GM23338 (cell line): ENCODE results near the gene RTP5. TPM values are rescaled to one million over a fixed set of nuclear protein-coding genes. Genes with fewer than 3 reads are reported as not detected.

Source experiments
- ATAC-seq: fragments of 200-7000 bp; cut with Tn5 transposase; 3 replicates; pipeline ENCODE4 v1.9.1; 2020
- DNase-seq: peaks from one replicate; pipeline ENCODE4 v3.0.0-alpha.2; 2015; ENCODE audit warnings: low spot score
- H2AFZ ChIP-seq: fragments of 200-600 bp; sonication (generic); 2 replicates; pipeline ENCODE4 v1.8.0; 2016; ENCODE audit warnings: antibody characterized with exemption, mild to moderate bottlenecking, moderate library complexity
- H3F3A ChIP-seq: fragments of 200-600 bp; sonication (generic); replicated peaks from 2 replicates; pipeline ENCODE4 v1.8.0; 2017; ENCODE audit warnings: antibody characterized with exemption, mixed run types, low read depth
- H3K27ac ChIP-seq: fragments of 200-600 bp; sonication (generic); 2 replicates; pipeline ENCODE4 v1.6.1; 2016; ENCODE audit warnings: low read depth
- H3K27me3 ChIP-seq: fragments of 200-600 bp; sonication (generic); 2 replicates; pipeline ENCODE4 v1.8.0; 2016; ENCODE audit warnings: mild to moderate bottlenecking, mixed run types, moderate library complexity; ENCODE audit not compliant: insufficient read depth
- H3K36me3 ChIP-seq: fragments of 200-600 bp; sonication (generic); 2 replicates; pipeline ENCODE4 v1.8.0; 2016; ENCODE audit warnings: mild to moderate bottlenecking; ENCODE audit not compliant: insufficient read depth
- H3K4me1 ChIP-seq: fragments of 200-600 bp; sonication (generic); 2 replicates; pipeline ENCODE4 v1.8.0; 2016; ENCODE audit warnings: mild to moderate bottlenecking, moderate library complexity; ENCODE audit not compliant: insufficient read depth
- H3K4me2 ChIP-seq: fragments of 200-600 bp; sonication (generic); 2 replicates; pipeline ENCODE4 v1.7.1; 2017; ENCODE audit warnings: mixed run types
- H3K4me3 ChIP-seq: fragments of 200-600 bp; sonication (generic); 2 replicates; pipeline ENCODE4 v1.6.1; 2016; ENCODE audit warnings: mixed run types
- H3K79me2 ChIP-seq: fragments of 200-600 bp; sonication (generic); replicated peaks from 2 replicates; pipeline ENCODE4 v1.8.0; 2017; ENCODE audit warnings: mild to moderate bottlenecking; ENCODE audit not compliant: insufficient read depth
- H3K9me2 ChIP-seq: fragments of 200-600 bp; sonication (generic); 2 replicates; pipeline ENCODE4 v1.8.0; 2017; ENCODE audit not compliant: insufficient read depth
- H4K20me1 ChIP-seq: fragments of 200-600 bp; sonication (generic); replicated peaks from 2 replicates; pipeline ENCODE4 v1.8.0; 2017; ENCODE audit warnings: mild to moderate bottlenecking; ENCODE audit not compliant: insufficient read depth
- H3K27ac Mint-ChIP-seq: 2 replicates; pipeline ENCODE4 v1.8.0; 2020; ENCODE audit warnings: inconsistent platforms, mild to moderate bottlenecking, moderate library complexity, mixed read lengths
- H3K27me3 Mint-ChIP-seq: 3 replicates; pipeline ENCODE4 v1.8.0; 2022; ENCODE audit warnings: low read depth, mild to moderate bottlenecking, moderate library complexity, mixed read lengths, inconsistent platforms; ENCODE audit not compliant: insufficient read depth, poor library complexity
- H3K36me3 Mint-ChIP-seq: 3 replicates; pipeline ENCODE4 v1.8.0; 2021; ENCODE audit warnings: low read depth, mild to moderate bottlenecking, inconsistent platforms, moderate library complexity, mixed read lengths
- H3K4me1 Mint-ChIP-seq: 3 replicates; pipeline ENCODE4 v1.8.0; 2020; ENCODE audit warnings: mild to moderate bottlenecking, inconsistent platforms, mixed read lengths
- H3K4me3 Mint-ChIP-seq: 3 replicates; pipeline ENCODE4 v1.8.0; 2021; ENCODE audit warnings: moderate library complexity, mild to moderate bottlenecking, inconsistent platforms, mixed read lengths
- H3K9me3 Mint-ChIP-seq: 3 replicates; pipeline ENCODE4 v1.8.0; 2020; ENCODE audit warnings: moderate library complexity, mild to moderate bottlenecking, inconsistent platforms, mixed read lengths
- CREB1 ChIP-seq: fragments of 250-450 bp; sonication (Bioruptor Pico); IDR thresholded peaks from 2 replicates; pipeline ENCODE4 v1.5.0; 2020; ENCODE audit warnings: low read depth, mild to moderate bottlenecking, moderate library complexity
- POLR2AphosphoS5 ChIP-seq: IDR thresholded peaks from 2 replicates; pipeline ENCODE4 v1.6.1; 2016; ENCODE audit warnings: antibody characterized with exemption, low read depth
- ZNF114 ChIP-seq: fragments of 250-450 bp; sonication (Bioruptor Pico); IDR thresholded peaks from 2 replicates; pipeline ENCODE4 v1.5.0; 2020; ENCODE audit warnings: mild to moderate bottlenecking, moderate library complexity
- ZNF331 ChIP-seq: fragments of 250-450 bp; sonication (Bioruptor Pico); IDR thresholded peaks from 2 replicates; pipeline ENCODE4 v1.5.0; 2020; ENCODE audit warnings: low read depth, mild to moderate bottlenecking, moderate library complexity
- polyA plus RNA-seq: library from polyadenylated mRNA; unstranded; fragments of >200 nt; fragmentation: Nextera tagmentation; extraction: Ambion mirVana; gene quantifications from 2 replicates; pipeline ENCODE4 v1.2.1, GENCODE V29; 2016
- total RNA-seq: library from RNA; depleted of rRNA; stranded (reverse); fragments of >200 nt; shearing (Covaris generic); gene quantifications from 2 replicates; pipeline ENCODE4 v1.2.3, GENCODE V29; 2014
- TF ChIP-seq, protein P1 (sequence below): fragments of 250-450 bp; sonication (Bioruptor Pico); IDR thresholded peaks from 2 replicates; pipeline ENCODE4 v1.5.0; 2020; ENCODE audit warnings: mild to moderate bottlenecking, moderate library complexity
- TF ChIP-seq, protein P2 (sequence below): IDR thresholded peaks from 2 replicates; pipeline ENCODE4 v1.6.1; 2016; ENCODE audit warnings: antibody characterized with exemption

The RTP5 gene
- total and polyA plus RNA-seq, 2 experiments from 2014 or later = not detected

DNA sequence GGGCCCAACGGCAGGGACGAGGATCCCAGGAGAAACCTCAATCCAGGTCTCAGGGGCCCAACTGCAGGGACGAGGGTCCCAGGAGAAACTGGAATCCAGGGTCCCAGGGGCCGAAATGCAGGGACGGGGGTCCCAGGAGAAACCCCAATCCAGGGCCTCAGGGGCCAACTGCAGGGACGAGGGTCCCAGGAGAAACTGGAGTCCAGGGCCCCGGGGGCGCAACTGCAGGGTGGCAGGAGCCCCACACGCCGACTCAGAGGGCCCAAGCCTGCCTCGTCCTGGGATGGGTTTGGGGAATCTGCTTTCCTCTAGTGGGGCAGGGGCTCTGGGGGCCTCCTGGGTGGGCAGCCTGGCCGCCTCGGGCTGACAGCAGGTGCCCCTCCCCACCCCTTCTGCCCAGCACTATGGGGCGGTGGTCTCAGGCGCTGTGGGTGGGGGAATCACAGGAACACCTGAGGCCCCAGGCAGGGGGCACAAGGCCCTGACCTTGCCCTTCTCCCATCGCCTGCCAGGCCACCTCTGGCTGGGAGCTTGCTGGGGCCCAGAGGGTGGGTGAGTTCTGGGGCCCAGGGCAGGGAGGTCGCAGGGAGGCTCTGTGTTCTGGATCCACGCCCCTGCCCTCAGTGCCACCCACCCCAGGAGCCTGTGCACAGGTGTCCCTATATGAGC is 7.1 kb downstream of the RTP5 start (continued):
- TF ChIP-seq, protein P1, sequence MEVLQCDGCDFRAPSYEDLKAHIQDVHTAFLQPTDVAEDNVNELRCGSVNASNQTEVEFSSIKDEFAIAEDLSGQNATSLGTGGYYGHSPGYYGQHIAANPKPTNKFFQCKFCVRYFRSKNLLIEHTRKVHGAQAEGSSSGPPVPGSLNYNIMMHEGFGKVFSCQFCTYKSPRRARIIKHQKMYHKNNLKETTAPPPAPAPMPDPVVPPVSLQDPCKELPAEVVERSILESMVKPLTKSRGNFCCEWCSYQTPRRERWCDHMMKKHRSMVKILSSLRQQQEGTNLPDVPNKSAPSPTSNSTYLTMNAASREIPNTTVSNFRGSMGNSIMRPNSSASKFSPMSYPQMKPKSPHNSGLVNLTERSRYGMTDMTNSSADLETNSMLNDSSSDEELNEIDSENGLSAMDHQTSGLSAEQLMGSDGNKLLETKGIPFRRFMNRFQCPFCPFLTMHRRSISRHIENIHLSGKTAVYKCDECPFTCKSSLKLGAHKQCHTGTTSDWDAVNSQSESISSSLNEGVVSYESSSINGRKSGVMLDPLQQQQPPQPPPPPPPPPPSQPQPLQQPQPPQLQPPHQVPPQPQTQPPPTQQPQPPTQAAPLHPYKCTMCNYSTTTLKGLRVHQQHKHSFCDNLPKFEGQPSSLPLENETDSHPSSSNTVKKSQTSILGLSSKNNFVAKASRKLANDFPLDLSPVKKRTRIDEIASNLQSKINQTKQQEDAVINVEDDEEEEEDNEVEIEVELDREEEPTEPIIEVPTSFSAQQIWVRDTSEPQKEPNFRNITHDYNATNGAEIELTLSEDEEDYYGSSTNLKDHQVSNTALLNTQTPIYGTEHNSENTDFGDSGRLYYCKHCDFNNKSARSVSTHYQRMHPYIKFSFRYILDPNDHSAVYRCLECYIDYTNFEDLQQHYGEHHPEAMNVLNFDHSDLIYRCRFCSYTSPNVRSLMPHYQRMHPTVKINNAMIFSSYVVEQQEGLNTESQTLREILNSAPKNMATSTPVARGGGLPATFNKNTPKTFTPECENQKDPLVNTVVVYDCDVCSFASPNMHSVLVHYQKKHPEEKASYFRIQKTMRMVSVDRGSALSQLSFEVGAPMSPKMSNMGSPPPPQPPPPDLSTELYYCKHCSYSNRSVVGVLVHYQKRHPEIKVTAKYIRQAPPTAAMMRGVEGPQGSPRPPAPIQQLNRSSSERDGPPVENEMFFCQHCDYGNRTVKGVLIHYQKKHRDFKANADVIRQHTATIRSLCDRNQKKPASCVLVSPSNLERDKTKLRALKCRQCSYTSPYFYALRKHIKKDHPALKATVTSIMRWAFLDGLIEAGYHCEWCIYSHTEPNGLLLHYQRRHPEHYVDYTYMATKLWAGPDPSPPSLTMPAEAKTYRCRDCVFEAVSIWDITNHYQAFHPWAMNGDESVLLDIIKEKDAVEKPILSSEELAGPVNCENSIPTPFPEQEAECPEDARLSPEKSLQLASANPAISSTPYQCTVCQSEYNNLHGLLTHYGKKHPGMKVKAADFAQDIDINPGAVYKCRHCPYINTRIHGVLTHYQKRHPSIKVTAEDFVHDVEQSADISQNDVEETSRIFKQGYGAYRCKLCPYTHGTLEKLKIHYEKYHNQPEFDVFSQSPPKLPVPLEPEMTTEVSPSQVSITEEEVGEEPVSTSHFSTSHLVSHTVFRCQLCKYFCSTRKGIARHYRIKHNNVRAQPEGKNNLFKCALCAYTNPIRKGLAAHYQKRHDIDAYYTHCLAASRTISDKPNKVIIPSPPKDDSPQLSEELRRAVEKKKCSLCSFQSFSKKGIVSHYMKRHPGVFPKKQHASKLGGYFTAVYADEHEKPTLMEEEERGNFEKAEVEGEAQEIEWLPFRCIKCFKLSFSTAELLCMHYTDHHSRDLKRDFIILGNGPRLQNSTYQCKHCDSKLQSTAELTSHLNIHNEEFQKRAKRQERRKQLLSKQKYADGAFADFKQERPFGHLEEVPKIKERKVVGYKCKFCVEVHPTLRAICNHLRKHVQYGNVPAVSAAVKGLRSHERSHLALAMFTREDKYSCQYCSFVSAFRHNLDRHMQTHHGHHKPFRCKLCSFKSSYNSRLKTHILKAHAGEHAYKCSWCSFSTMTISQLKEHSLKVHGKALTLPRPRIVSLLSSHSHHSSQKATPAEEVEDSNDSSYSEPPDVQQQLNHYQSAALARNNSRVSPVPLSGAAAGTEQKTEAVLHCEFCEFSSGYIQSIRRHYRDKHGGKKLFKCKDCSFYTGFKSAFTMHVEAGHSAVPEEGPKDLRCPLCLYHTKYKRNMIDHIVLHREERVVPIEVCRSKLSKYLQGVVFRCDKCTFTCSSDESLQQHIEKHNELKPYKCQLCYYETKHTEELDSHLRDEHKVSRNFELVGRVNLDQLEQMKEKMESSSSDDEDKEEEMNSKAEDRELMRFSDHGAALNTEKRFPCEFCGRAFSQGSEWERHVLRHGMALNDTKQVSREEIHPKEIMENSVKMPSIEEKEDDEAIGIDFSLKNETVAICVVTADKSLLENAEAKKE (CRISPR knock-in tag) = no peak
- TF ChIP-seq POLR2AphosphoS5 = no peak
- no peak for TF ChIP-seq CREB1 (CRISPR knock-in tag)
- no peak for TF ChIP-seq ZNF114

DNA sequence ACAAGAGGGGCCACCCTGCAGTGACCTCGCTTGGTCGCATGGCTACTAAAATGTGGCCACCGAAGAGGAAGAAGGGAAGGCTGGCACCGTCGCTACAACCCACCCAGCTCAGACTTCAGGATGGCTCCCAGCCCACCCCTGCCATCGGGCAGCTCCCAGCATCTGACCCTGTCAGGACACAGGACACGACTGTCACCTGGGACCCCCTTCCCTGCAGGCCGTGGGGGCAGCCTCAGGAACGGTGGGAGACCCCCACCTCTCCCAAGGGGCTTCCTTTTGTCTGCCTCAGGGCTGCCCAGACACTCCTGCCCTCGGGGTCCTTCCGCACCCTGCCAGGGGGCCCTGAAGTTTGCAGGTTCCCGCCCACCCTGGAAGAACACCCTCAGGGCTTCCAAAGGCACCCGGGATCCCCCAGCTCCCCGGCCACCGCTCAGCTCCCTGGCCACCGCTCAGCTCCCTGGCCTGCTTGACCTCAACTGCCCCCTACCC is 7.7 kb downstream of the RTP5 start:
- Histone ChIP-seq H3K9me2 (no peaks in the 10 kb centered on the region), H3K27ac (no peak overlapping the region), H4K20me1 (no peaks in the 10 kb centered on the region), H3K4me3 (no peak overlapping the region), H2AFZ (no peak overlapping the region), H3K4me1 (peaks cover 11% of the 10 kb centered on the region), H3K79me2 (no peaks in the 10 kb centered on the region), H3K27me3 (no peaks in the 10 kb centered on the region), H3K4me2 (no peak overlapping the region), H3F3A (no peaks in the 10 kb centered on the region), H3K36me3 (no peaks in the 10 kb centered on the region)
- Mint-ChIP-seq H3K4me1 (peaks cover 8% of the 10 kb centered on the region), H3K4me3 (no peak overlapping the region), H3K27ac (no peak overlapping the region), H3K27me3 (peaks cover 29% of the 10 kb centered on the region), H3K36me3 (peaks cover 10% of the 10 kb centered on the region), H3K9me3 (peaks cover 20% of the 10 kb centered on the region)
- TF ChIP-seq, protein P1 (CRISPR knock-in tag) = no peak
- TF ChIP-seq POLR2AphosphoS5 = no peak
- TF ChIP-seq, protein P2, sequence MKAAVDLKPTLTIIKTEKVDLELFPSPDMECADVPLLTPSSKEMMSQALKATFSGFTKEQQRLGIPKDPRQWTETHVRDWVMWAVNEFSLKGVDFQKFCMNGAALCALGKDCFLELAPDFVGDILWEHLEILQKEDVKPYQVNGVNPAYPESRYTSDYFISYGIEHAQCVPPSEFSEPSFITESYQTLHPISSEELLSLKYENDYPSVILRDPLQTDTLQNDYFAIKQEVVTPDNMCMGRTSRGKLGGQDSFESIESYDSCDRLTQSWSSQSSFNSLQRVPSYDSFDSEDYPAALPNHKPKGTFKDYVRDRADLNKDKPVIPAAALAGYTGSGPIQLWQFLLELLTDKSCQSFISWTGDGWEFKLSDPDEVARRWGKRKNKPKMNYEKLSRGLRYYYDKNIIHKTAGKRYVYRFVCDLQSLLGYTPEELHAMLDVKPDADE = no peak
- no peak for TF ChIP-seq ZNF331 (CRISPR knock-in tag)
- TF ChIP-seq ZNF114 = no peak
- ATAC-seq (no peak), DNase-seq (no peak)
